Femur (tissue), 1 donor: ENCODE data around the gene TSPAN5.

Experiments
- DNase-seq: peaks from one replicate; pipeline ENCODE4 v3.0.0-alpha.2; 2017

The TSPAN5 gene

GRCh38 chr4:98434816-98435215, 223.6 kb downstream of the TSPAN5 start:
- DNase-seq: no peak

GRCh38 chr4:98433691-98434090, 224.7 kb downstream of the TSPAN5 start:
- no peak for DNase-seq

- DNase-seq: no peak
Measured at GRCh38 chr4:98430708-98431403, 227.6 kb downstream of the TSPAN5 start.

GRCh38 chr4:98423009-98423408, 235.4 kb downstream of the TSPAN5 start:
- DNase-seq: no peak

GRCh38 chr4:98421111-98421510, 237.3 kb downstream of the TSPAN5 start:
- no peak for DNase-seq
